ENCODE data around the gene STKLD1. TPM values are rescaled to one million over a fixed set of nuclear protein-coding genes. Genes with fewer than 3 reads are reported as not detected.

Gene STKLD1
- total RNA-seq, 1 donor from 2014 or later: not detected

DNA sequence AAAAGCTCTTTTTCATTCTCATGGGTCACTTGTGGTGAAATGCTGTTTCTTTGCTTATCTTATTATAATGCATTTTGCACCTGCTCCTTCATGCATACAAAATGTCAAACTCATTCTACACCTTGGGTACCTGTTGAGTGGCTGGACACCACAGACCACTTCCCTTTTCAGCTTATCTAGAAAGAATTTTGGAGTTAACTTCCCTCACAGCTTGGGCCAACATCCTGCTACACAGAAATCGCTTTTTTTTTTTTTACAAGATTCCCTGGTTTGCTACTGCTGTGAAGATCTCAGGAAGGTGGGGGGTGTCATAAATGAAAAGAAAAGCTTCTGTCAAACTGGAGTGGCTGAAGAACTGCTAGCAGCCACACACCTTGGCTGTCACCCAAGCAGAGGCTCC is 39.0 kb downstream of the STKLD1 start:
- H3K4me3 ChIP-seq: no peak overlapping the region
- H3K27ac ChIP-seq: no peak overlapping the region
- peaks cover 0 to 21% of the 10 kb centered on the region in 2 donors for H3K4me1 ChIP-seq
- intact Hi-C loops (cut with DNase I): loop anchor here (5.0 kb wide), 1 partner anchor 58 kb away; the partner anchor contains the start of genes SURF1 and SURF2
- peaks cover 36 to 51% of the 10 kb centered on the region in 2 donors for H3K36me3 ChIP-seq
- TF ChIP-seq, protein P1, sequence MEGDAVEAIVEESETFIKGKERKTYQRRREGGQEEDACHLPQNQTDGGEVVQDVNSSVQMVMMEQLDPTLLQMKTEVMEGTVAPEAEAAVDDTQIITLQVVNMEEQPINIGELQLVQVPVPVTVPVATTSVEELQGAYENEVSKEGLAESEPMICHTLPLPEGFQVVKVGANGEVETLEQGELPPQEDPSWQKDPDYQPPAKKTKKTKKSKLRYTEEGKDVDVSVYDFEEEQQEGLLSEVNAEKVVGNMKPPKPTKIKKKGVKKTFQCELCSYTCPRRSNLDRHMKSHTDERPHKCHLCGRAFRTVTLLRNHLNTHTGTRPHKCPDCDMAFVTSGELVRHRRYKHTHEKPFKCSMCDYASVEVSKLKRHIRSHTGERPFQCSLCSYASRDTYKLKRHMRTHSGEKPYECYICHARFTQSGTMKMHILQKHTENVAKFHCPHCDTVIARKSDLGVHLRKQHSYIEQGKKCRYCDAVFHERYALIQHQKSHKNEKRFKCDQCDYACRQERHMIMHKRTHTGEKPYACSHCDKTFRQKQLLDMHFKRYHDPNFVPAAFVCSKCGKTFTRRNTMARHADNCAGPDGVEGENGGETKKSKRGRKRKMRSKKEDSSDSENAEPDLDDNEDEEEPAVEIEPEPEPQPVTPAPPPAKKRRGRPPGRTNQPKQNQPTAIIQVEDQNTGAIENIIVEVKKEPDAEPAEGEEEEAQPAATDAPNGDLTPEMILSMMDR (IDR thresholded peaks at IDR 0.05): no peak
- no peaks in the 10 kb centered on the region for H3K9me3 ChIP-seq
- no peak for DNase-seq (ENCODE audit: low spot score in 2 of 2)
- no peaks in the 10 kb centered on the region for H3K27me3 ChIP-seq

DNA sequence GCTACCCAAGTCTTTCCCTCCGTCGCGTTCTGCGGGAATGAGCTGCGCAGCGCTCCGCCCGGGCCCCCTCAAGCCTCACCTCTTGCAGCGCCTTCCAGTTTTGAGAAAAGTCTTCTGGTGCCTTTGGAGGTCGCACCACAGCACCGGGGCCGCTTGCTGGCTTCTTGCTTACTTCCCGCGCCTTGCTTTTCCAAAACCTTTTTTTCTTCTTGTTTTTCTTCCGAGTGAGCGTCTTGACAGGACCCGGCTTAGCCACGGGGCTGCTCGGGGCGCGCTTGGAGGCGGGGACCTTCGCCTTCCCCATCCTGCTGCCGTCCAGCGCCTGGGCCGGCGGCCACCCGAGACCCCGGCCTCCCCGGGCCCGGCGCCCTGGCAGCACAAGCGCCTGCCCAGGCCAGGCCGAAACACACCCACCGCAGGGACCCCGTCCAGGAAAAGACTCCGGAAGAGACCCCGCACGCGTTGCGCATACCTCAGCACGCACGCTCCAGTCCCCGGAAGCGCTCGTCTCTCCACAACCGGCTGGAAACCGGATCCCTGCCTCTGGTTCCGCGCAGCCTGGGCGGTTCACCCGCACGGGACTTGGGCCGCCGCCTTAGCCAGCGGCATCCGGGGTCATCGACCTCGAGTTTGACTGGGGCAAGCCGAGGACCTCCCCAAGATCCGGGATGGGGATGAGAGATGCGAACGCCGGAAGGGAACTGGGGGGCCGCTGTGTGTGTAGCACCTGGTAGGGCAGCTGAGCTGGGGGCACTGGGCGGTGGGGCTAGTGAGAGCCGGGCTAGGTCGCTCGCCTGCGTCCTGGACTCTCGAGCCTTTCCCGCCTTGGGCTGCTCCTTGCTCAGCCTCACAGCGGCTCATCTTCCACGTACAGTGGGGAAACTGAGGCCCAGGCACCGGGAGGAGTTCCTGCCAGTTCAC is 41.6 kb downstream of the STKLD1 start, which contains the start of gene REXO4:
REXO4 (minus strand) TSS at position 470 of the 921 bp plus-strand sequence; CDS start at position 304, 166 bp downstream.
- peaks cover 0 to 21% of the 10 kb centered on the region in 2 donors for H3K4me1 ChIP-seq
- H3K4me3 ChIP-seq: peak within 1 kb of the TSS; percentile 79 to 91
- H3K36me3 ChIP-seq: peaks cover 10 to 25% of the 10 kb centered on the region in 2 donors
- DNase-seq (ENCODE audit: low spot score in 2 of 2): peak; percentile 21 to 91
- no peaks in the 10 kb centered on the region for H3K27me3 ChIP-seq
- TF ChIP-seq, protein P1 (IDR thresholded peaks at IDR 0.05): no peak
- H3K9me3 ChIP-seq: no peaks in the 10 kb centered on the region
- peak within 1 kb of the TSS; percentile 78 for H3K27ac ChIP-seq
- intact Hi-C loops (cut with DNase I): loop anchor here (1.0 to 5.0 kb wide), 4 partner anchors 41 to 61 kb away; partner anchors contain the start of genes CACFD1, SLC2A6, STKLD1 and SURF1

DNA sequence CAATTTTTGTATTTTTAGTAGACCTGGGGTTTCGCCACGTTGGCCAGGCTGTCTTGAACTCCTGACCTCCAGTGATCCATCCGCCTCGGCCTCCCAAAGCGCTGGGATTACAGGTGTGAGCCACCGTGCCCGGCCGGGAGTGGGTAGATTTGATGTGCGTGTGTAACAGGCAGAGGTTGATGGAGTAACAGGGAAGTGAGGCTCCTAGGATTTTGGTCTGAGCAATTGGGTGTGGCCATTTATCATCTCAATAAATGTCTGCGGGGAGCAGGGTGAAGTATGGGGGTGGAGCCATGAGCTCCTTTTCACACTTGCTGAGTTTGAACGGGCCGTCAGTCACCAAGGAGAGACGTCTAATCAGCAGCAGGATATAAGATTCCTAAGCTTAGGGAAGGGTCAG is 42.8 kb downstream of the STKLD1 start:
- Histone ChIP-seq H3K4me1 (peaks cover 0 to 21% of the 10 kb centered on the region in 2 donors), H3K4me3 (no peak overlapping the region), H3K9me3 (no peaks in the 10 kb centered on the region), H3K27me3 (no peaks in the 10 kb centered on the region), H3K36me3 (peaks cover 0 to 14% of the 10 kb centered on the region in 2 donors), H3K27ac (no peak overlapping the region)
- DNase-seq (ENCODE audit: low spot score in 2 of 2): no peak
- intact Hi-C loops (cut with DNase I): loop anchor here (2.0 to 5.0 kb wide), 3 partner anchors 40 to 62 kb away; partner anchors contain the start of genes CACFD1, SLC2A6, SURF1 and SURF2
- TF ChIP-seq, protein P1 (IDR thresholded peaks at IDR 0.05): no peak

DNA sequence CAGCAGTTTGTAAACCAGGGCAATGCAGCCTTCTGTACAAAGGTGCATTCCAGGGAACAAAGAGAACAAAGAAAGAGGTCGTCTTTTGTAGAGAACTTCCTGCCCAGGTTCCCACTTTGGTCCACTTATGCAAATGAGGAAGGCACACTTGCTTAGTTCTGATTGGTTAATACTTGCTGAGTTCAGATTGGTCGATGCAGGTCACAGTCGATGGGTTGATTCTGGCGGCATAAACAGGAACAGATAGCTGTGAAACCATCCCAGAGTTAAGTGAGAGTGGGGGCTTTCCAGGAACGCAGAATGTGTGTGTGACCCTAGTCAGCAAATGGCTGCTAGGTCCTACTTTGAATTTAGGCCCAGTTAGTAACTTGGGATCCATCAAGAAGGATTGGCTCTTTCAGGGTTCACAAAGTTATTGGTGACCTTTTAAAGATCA is 44.2 kb downstream of the STKLD1 start:
- Histone ChIP-seq H3K9me3 (no peaks in the 10 kb centered on the region), H3K4me3 (no peak overlapping the region), H3K27me3 (no peaks in the 10 kb centered on the region), H3K4me1 (peaks cover 0 to 21% of the 10 kb centered on the region in 2 donors), H3K27ac (no peak overlapping the region), H3K36me3 (peaks cover 0 to under 1% of the 10 kb centered on the region in 2 donors)
- intact Hi-C loops (cut with DNase I): no loop called here
- DNase-seq (ENCODE audit: low spot score in 2 of 2): no peak
- TF ChIP-seq, protein P1 (IDR thresholded peaks at IDR 0.05): no peak

DNA sequence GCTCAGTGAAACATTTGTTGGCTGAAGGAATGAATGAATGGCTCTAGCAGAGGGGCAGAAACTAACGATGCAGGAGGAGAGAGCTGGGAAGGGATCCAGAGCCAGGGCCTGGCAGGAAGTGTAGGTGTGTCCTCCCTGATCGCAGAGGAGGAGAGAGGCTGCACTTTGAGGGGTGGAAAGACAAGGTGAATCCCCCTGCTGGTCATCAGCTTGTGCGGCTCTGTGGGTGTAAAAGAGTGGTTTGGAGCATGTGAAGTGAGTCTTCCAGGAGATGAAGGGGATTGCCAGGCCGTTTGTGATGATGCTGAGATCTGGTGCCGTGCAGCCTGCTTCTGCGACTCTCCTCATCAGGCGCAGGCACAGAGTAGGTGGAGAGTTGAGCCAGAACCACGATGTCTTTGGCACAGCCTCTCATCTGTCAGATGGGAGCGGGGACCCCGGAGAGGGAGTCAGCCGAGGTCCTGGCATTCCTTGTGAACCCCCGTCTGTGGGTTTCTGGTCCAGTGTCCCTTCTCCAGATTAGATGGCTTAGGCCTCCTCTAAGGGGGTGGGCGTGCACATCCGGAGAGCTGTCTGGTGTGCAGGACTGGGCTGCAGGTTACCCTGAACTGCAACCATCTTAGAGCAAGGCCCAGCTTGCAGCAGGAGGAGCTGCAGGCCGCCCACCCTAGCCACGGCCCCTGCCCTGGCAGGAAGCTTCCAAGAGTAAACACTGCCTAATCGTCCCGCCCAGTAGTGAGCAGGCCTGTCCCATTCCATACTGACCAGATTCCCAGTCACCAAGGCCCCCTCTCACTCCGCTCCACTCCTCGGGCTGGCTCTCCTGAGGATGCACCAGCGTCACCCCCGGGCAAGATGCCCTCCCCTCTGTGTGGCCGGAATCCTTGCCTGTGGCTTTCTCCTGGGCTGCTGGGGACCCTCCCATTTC is 45.7 kb downstream of the STKLD1 start, which contains the start of gene ADAMTS13:
ADAMTS13 (plus strand) TSS at position 753 of the 928 bp plus-strand sequence; CDS start at position 830, 77 bp downstream.
- DNase-seq (ENCODE audit: low spot score in 2 of 2): no peak
- peaks cover 0 to 12% of the 10 kb centered on the region in 2 donors for H3K4me1 ChIP-seq
- no peaks in the 10 kb centered on the region for H3K9me3 ChIP-seq
- intact Hi-C loops (cut with DNase I): no loop called here
- no peaks in the 10 kb centered on the region for H3K27me3 ChIP-seq
- no peak within 1 kb of the TSS for H3K27ac ChIP-seq
- H3K4me3 ChIP-seq: no peak within 1 kb of the TSS
- TF ChIP-seq, protein P1 (IDR thresholded peaks at IDR 0.05): no peak
- no peaks in the 10 kb centered on the region for H3K36me3 ChIP-seq
